ENCODE data around the gene PXMP4. TPM values are rescaled to one million over a fixed set of nuclear protein-coding genes. Genes with fewer than 3 reads are reported as not detected.

Gene PXMP4
- total RNA-seq, 1 experiment from 2014 or later: 5.7 TPM

DNA sequence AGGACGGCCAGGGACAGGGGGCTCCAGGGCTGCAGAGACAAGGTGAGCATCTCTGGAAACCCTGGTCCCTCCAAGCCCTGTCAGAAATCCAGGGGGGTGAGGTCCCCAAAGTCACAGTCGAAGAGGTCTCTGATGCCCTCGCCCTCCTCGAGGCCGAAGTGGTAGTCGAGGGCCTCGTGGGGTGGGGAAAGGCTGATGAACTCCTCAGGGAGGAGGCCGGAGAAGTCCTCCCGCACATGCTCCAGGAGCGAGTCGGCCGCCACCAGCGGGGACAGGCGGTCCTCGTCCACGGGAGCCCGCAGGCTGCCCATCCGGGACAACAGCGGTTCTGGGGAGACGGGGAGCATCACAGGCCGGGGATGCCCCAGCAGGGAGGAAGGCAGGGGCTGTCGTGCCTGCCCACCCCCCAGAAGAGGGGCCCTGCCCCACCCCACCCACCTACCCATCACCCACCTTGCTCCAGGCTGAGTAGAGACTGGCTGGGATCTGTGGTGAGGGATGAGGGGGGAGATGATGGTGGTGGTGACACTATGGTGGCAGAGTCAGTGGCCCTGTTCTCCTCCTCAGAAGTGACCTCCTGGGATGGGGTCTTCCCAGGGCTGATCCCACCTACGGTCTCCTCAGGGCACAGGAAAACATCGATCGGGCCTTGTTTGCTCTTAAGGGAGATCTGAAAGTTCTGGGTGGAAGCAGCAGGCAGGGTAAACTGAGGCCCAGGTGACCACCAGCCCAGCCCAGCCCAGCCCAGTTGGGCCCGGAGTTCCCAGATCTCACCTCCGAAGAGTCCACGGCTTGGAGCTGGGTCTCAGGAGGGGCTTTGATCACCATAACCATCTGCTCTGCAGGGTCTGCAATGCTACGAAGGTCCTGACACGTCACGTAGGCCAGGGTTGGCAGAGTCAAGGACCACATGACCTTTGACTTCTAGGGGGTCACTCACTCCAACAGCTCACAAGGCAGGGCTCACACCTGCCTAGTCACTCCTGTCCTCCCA, 43.2 kb downstream of the PXMP4 start:
- peaks cover 4% of the 10 kb centered on the region; the same call in 1 of the 2 replicates for H3K4me1 ChIP-seq (ENCODE audit: insufficient read depth, low read length)
- no peak overlapping the region for H2AFZ ChIP-seq (ENCODE audit: low read length)
- H4K20me1 ChIP-seq (ENCODE audit: control insufficient read depth, insufficient read depth, insufficient read length): no peaks in the 10 kb centered on the region
- H3K23ac ChIP-seq (ENCODE audit: insufficient read length, low read depth, low read length): no peak overlapping the region
- H3K9me3 ChIP-seq (ENCODE audit: control insufficient read depth, low read depth, low read length): no peaks in the 10 kb centered on the region
- no peak overlapping the region for H3K27ac ChIP-seq (ENCODE audit: insufficient read length, low read depth, low read length)
- no peak overlapping the region for H2BK15ac ChIP-seq (ENCODE audit: low read depth, low read length)
- no peak overlapping the region for H3K9ac ChIP-seq (ENCODE audit: extremely low read depth, insufficient read length, low read length)
- Mint-ChIP-seq H3K4me1 (peaks cover 29 to 30% of the 10 kb centered on the region in 2 experiments), H3K9me3 (no peaks in the 10 kb centered on the region; a peak in 1 of 5 replicates), H3K27me3 (ENCODE audit: low read depth) (peaks cover 2% of the 10 kb centered on the region), H3K36me3 (ENCODE audit: insufficient read depth in 1 of 3, low read depth in 3 of 3) (peaks cover 31 to 57% (median 38%) of the 10 kb centered on the region in 3 experiments; a peak in 6 of 7 replicates), H3K27ac (peak overlapping the region in 1 of 3 experiments; percentile 11; a peak in 2 of 7 replicates), H3K4me3 (no peak overlapping the region)
- H3K56ac ChIP-seq (ENCODE audit: insufficient read length, low read depth, low read length): no peak overlapping the region
- H2BK12ac ChIP-seq (ENCODE audit: insufficient read length, low read depth, low read length): no peak overlapping the region
- no peaks in the 10 kb centered on the region for H3K27me3 ChIP-seq (ENCODE audit: insufficient read depth, low read length)
- no peak overlapping the region for H3K18ac ChIP-seq (ENCODE audit: insufficient read length, low read depth, low read length)
- WGBS (ENCODE audit: extremely low coverage, insufficient read length, low lambda C conversion rate): no CpG with 5 or more reads among the region's 31 CpGs
- no peak overlapping the region for H3T11ph ChIP-seq (ENCODE audit: low read length)
- H3K79me2 ChIP-seq (ENCODE audit: insufficient read depth, low read length): no peaks in the 10 kb centered on the region; the same call in 1 of the 2 replicates
- no peak overlapping the region for H4K8ac ChIP-seq (replicated peaks; ENCODE audit: insufficient read length, low read depth, low read length)
- no peak overlapping the region for H2BK20ac ChIP-seq (ENCODE audit: low read depth, low read length, poor library complexity, severe bottlenecking)
- H3K4ac ChIP-seq (ENCODE audit: low read depth, low read length): no peak overlapping the region
- TF ChIP-seq CTCF (conservative IDR thresholded peaks at IDR 0.05): no peak
- no peaks in the 10 kb centered on the region for H3K79me1 ChIP-seq (ENCODE audit: insufficient read depth, low read depth, low read length, poor library complexity, severe bottlenecking)
- no peak overlapping the region for H2AK5ac ChIP-seq (ENCODE audit: insufficient read length, low read length)
- DNase-seq: no peak
- peaks cover 21% of the 10 kb centered on the region for H3K23me2 ChIP-seq (ENCODE audit: insufficient read length, low read depth, low read length, poor library complexity, severe bottlenecking)
- no peak overlapping the region for H3K14ac ChIP-seq (ENCODE audit: insufficient read depth, low read length)
- no peak overlapping the region for H3K4me2 ChIP-seq (ENCODE audit: insufficient read depth, insufficient read length, low read length)
- no peak overlapping the region for H4K91ac ChIP-seq (ENCODE audit: insufficient read length, low read depth, low read length)
- no peak overlapping the region for H2BK5ac ChIP-seq (ENCODE audit: insufficient read length, low read length)
- H2BK120ac ChIP-seq (ENCODE audit: low read depth, low read length, poor library complexity, severe bottlenecking): no peak overlapping the region
- no peak overlapping the region for H4K5ac ChIP-seq (ENCODE audit: insufficient read length, low read depth, low read length)
